Prostate gland (tissue), 2 donors: ENCODE data around the gene ZNF532.

Experiments
- POLR2A ChIP-seq: fragments of 450-650 bp; IDR thresholded peaks from one replicate; pipeline ENCODE4 v1.6.1; 2016; ENCODE audit warnings: antibody characterized with exemption, mild to moderate bottlenecking
- TF ChIP-seq, protein P1 (sequence below), 4 experiments: fragments of 200-600 bp in 2 of 4; fragments of 450-650 bp in 2 of 4; sonication (generic) in 2 of 4; IDR thresholded peaks; 1 replicate in 3 of 4; 2 replicates in 1 of 4; pipeline ENCODE4 v1.5.1; 2016 to 2019; ENCODE audit warnings: antibody characterized with exemption in 4 of 4, mild to moderate bottlenecking in 2 of 4, moderate library complexity in 2 of 4

DNA sequence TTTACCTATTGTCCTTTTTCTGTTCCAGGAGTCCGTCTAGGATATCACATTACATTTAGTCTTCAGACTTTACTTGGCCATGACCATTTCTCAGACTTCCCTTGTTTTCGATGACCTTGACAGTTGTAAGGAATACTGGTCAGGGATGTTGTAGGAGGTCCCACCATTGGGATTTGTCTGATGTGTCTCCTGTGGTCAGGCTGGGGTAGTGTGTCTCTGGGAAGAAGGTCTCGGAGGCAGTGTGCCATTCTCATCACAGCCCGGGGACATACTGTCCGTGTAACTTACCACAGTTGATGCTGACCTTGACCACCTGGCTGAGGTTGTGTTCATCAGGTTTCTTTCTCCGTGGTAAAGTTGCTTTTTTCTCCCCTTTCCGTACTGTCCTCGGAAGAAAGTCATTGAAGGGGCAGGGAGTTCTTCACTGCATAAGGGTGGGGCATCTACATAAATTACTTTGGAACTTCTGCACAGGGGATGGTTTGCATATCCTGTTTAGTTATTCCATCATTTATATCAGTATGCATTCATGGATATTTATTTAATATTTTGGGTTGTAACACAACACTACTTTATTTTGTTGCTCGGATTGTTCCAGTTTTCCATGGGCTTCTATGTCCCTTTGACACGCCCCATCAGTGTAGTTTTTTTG, 41.2 kb downstream of the ZNF532 start:
- TF ChIP-seq, protein P1, sequence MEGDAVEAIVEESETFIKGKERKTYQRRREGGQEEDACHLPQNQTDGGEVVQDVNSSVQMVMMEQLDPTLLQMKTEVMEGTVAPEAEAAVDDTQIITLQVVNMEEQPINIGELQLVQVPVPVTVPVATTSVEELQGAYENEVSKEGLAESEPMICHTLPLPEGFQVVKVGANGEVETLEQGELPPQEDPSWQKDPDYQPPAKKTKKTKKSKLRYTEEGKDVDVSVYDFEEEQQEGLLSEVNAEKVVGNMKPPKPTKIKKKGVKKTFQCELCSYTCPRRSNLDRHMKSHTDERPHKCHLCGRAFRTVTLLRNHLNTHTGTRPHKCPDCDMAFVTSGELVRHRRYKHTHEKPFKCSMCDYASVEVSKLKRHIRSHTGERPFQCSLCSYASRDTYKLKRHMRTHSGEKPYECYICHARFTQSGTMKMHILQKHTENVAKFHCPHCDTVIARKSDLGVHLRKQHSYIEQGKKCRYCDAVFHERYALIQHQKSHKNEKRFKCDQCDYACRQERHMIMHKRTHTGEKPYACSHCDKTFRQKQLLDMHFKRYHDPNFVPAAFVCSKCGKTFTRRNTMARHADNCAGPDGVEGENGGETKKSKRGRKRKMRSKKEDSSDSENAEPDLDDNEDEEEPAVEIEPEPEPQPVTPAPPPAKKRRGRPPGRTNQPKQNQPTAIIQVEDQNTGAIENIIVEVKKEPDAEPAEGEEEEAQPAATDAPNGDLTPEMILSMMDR (IDR thresholded peaks at IDR 0.05), result no peak
- TF ChIP-seq POLR2A, result no peak
